Hematopoietic multipotent progenitor cell treated with erythropoietin and hydrocortisone succinate and interleukin-3 and kit ligand, for 17 days (in vitro differentiated cells): ENCODE data around the gene AKAP10.
"Not testable (repeated sequence)": the region's sequence is repeated elsewhere in the genome, so short reads cannot be mapped to it uniquely, and the experiment has no call there.

Experiments used
- DNase-seq: peaks from one replicate; pipeline ENCODE4 v3.0.0-alpha.2; 2015; ENCODE audit warnings: low spot score

Gene AKAP10

GRCh38 chr17:19867079-19867328 is 110.6 kb downstream of the AKAP10 start:
- DNase-seq: no peak

GRCh38 chr17:19865021-19865420 is 112.6 kb downstream of the AKAP10 start:
- no peak for DNase-seq

- DNase-seq: not testable (repeated sequence)
Measured at GRCh38 chr17:19860647-19861177, 116.9 kb downstream of the AKAP10 start.

GRCh38 chr17:19857640-19858039 is 120.0 kb downstream of the AKAP10 start:
- DNase-seq: no peak
